Skin of body (tissue), 2 donors: ENCODE results near the gene TANGO6. TPM values are rescaled to one million over a fixed set of nuclear protein-coding genes. Genes with fewer than 3 reads are reported as not detected.

Experiments
- DNase-seq: peaks from one replicate; lab custom pipeline; 2025; lab: John Stamatoyannopoulos, UW
- total RNA-seq: library from RNA; depleted of rRNA; stranded (reverse); fragments of >200 nt; gene quantifications from one replicate; pipeline ENCODE4 v1.2.3, GENCODE V29; 2014

Gene TANGO6
- total RNA-seq, 1 donor from 2014 or later = 11.5 TPM

GRCh38 chr16:68999114-68999513, 155.8 kb downstream of the TANGO6 start:
- no peak for DNase-seq

GRCh38 chr16:69003500-69003899, 160.2 kb downstream of the TANGO6 start:
- DNase-seq = no peak

GRCh38 chr16:69005641-69006355, 162.5 kb downstream of the TANGO6 start:
- no peak for DNase-seq

GRCh38 chr16:69012906-69013305, 169.6 kb downstream of the TANGO6 start:
- no peak for DNase-seq

- DNase-seq = no peak
Measured at GRCh38 chr16:69013991-69014390, 170.7 kb downstream of the TANGO6 start.

- no peak for DNase-seq
Measured at GRCh38 chr16:69014811-69015210, 171.5 kb downstream of the TANGO6 start.

- DNase-seq = no peak
Measured at GRCh38 chr16:69017036-69017783, 173.9 kb downstream of the TANGO6 start.

- DNase-seq = no peak
Measured at GRCh38 chr16:69019811-69020210, 176.5 kb downstream of the TANGO6 start.

GRCh38 chr16:69029121-69029520, 185.8 kb downstream of the TANGO6 start:
- DNase-seq = no peak

- no peak for DNase-seq
Measured at GRCh38 chr16:69031877-69032301, 188.6 kb downstream of the TANGO6 start.

- DNase-seq = no peak
Measured at GRCh38 chr16:69033151-69033949, 190.0 kb downstream of the TANGO6 start.

- DNase-seq = no peak
Measured at GRCh38 chr16:69035375-69035774, 192.0 kb downstream of the TANGO6 start.

- DNase-seq = no peak
Measured at GRCh38 chr16:69036399-69037091, 193.2 kb downstream of the TANGO6 start.

GRCh38 chr16:69037373-69038160, 194.2 kb downstream of the TANGO6 start:
- DNase-seq = no peak

GRCh38 chr16:69039333-69039941, 196.1 kb downstream of the TANGO6 start:
- DNase-seq = no peak

GRCh38 chr16:69040144-69040909, 197.0 kb downstream of the TANGO6 start:
- DNase-seq = no peak

GRCh38 chr16:69048328-69049120, 205.2 kb downstream of the TANGO6 start:
- no peak for DNase-seq

GRCh38 chr16:69049146-69049545, 205.8 kb downstream of the TANGO6 start:
- no peak for DNase-seq
